Suppressor macrophage treated with lipopolysaccharide for 4 hours (primary cell): Measurements from ENCODE around the gene JMJD7.
A peak's percentile ranks its signal among the peaks of the same experiment; 100 is the strongest.
"Not testable (repeated sequence)": the region's sequence is repeated elsewhere in the genome, so short reads cannot be mapped to it uniquely, and the experiment has no call there.

Experiments
- DNase-seq: peaks from one replicate; pipeline ENCODE4 v3.0.0-alpha.2; 2020

JMJD7 gene

DNA sequence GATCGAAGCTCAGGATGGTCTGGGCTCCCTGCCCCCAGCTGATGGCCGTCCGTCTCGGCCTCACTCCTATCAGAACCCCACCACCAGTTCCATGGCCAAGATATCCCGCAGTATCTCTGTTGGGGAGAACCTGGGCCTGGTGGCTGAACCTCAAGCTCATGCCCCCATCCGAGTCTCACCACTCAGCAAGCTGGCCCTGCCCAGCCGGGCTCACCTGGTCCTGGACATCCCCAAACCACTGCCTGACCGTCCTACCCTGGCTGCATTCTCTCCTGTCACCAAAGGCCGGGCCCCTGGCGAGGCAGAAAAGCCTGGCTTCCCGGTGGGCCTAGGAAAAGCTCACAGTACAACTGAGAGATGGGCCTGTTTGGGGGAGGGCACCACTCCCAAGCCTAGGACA lies 4.4 kb upstream of the JMJD7 start:
- no peak for DNase-seq

DNA sequence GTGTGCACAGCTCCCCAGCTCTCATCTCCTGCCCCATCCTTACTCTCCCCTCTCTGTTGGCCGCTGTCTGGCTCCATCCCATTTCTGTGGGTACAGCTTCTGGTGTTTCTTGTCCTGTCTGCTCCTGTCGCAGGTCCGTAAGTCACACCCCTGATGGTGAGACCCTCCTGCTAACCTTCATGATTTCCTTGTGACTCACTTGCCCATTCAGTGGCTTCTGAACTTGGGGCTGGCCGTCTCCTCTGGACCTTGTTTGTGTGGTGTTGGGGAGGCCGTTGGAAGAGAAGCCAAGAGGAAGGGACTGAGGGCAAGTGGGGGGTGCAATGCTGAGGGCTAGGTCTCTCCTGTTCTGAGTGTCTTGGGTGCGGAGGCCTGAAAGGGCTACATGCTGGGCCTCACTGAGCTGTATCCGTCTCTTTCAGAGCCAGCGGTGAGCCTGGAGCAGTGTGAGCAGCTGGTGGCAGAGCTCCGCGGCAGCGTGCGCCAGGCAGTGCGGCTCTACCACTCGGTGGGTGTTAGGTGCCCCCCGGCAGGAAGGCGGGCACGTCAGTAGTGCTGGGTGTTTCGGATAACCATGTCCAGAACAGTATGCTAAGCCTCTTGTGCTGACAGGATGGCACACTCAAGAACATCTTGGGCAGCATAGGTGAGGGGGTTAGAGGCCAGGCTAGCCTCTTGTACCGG lies 3.7 kb upstream of the JMJD7 start:
- no peak for DNase-seq

GRCh38 chr15:41825145-41825544 lies 2.7 kb upstream of the JMJD7 start:
- no peak for DNase-seq

- no peak for DNase-seq
Observed at GRCh38 chr15:41825572-41826535, 2.0 kb upstream of the JMJD7 start.

DNA sequence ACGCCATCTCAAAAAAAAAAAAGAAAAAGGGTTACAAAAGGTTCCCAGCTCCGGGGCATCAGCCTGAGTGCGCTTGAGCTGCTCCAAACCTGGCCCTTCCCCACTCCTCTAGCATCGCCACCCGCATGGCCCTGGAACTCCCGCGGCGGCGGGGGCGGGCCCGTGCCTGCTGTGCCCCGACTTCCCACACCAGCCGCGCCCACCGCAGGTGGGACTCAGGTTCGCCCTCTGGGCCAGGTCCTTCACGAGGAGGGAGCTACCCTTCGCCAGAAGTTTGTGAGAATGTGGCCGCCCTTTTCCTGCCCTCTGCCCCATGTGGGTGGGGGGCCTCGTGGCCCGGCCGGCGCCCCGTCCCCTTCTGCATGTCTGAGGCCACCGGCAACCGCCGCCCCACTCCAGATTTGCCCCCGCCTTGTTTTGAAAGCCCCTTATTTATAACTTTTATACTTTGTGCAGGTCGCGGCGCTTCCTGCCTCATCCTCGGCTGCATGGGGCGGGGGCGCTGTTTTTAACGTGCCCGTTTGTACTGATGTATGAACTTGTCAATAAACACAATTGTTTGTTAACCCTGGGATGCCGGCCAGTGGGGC lies 507 bp upstream of the JMJD7 start:
- no peak for DNase-seq

DNA sequence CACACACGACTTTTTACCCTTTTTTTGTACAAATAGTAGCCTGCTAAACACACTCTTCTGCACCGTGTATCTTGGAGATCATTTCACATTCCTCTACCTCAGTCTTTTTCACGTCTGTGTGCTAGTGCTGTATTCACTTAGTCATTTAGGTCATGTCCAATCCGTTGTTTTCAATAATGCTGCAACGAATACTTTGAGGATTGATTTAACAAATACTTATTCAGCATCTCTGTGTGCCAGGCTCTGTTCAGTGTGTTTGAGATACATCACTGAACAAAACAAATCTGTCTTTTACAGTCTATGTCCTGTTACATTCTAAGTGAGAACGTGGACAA lies 882 bp downstream of the JMJD7 start:
- no peak for DNase-seq

- no peak for DNase-seq
Observed at GRCh38 chr15:41829959-41830646, 2.2 kb downstream of the JMJD7 start.

DNA sequence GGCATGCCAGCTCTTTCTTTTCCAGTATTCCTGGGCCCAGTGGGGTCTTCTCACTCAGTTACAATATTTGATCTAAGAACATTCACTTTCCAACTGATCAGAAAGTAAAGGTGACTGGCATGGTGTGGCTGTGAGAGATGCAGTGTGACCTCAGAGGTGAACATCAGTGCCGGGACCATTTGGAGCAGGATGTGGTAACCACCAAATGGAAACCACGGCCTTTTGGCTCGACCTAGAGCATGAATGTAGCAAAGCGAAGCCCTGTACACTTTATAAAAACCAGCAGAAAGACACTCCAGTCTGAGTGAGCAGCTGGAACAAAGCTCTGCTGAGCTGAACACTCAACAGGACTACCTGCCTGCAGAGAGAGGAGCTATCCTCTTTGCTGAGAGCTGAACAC lies 3.4 kb downstream of the JMJD7 start:
- not testable (repeated sequence) for DNase-seq

- DNase-seq = no peak
Observed at GRCh38 chr15:41832208-41832607, 4.3 kb downstream of the JMJD7 start.

DNA sequence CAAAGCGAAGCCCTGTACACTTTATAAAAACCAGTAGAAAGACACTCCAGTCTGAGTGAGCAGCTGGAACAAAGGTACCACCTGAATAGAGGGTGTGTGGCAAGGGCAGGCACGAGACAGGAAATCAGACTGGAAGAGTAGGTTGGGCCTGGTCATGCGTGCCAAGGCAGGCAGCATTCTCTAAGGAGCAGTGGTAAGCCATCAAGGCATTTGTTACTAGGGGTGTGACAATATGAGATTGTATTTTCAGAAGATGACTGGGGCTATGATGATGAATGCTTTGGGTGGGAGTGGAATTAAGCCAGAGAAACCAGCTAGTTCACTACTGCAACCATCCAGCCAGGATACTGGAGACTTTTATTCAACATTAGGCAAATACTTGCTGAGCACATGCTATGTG lies 5.0 kb downstream of the JMJD7 start:
- peak; percentile 5 for DNase-seq

DNA sequence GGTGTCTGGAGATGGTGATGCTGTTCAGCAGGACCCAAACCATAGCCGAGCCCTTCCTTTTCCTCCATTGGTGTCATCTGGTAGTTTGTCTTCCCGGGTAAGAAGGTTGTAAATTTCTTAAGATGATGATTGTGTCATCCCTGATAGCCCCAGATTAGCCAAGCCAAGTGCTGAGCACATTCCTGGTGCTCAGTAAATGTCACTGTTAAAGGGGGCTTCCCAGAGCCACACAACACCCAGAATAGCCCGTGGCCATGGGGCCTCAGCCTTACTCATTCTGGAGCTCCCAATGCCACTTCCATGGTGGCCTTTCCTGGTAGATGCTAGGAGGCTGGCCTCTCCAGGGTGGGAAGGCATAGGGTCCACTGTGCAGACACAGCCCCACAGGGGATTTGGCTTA lies 6.2 kb downstream of the JMJD7 start:
- peak; percentile 73 for DNase-seq

- no peak for DNase-seq
Observed at GRCh38 chr15:41836073-41836472, 8.2 kb downstream of the JMJD7 start.

DNA sequence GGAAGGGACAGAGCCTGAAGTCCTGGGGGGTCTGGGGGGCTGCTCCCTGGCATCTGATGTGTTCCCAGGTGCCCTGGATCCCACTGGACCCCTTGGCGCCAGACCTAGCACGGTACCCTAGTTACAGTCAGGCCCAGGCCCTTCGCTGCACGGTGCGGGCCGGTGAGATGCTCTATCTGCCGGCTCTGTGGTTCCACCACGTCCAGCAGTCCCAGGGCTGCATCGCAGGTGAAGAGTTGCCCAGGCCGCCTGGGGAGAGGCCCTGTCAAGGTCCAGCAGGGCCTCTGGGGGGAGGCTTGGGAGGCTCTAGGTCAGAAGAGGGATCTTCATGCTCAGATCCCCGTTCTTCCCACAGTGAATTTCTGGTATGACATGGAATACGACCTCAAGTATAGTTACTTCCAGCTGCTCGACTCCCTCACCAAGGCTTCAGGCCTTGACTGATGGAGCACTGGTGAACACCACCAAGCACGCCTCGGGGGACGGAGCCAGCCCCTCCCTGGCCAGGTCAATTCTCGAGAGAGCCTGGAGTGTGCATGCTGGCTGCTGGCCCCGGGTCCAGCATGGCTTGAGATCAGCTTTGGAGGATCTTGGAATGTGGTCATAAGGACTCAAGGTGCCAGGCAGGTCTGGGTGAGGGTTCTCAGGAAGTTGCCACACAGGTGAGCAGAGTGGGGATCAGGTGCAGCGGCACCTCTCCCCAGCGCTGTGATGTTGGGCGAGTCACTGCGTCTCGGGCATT lies 9.0 kb downstream of the JMJD7 start:
- DNase-seq = no peak

GRCh38 chr15:41838400-41838897 lies 10.6 kb downstream of the JMJD7 start, which contains the start of gene PLA2G4B:
TSS of gene PLA2G4B (plus strand) at chr15:41838847. CDS start at chr15:41838914, 67 bp downstream.
- no peak for DNase-seq

GRCh38 chr15:41839781-41840491 lies 12.0 kb downstream of the JMJD7 start:
- no peak for DNase-seq

DNA sequence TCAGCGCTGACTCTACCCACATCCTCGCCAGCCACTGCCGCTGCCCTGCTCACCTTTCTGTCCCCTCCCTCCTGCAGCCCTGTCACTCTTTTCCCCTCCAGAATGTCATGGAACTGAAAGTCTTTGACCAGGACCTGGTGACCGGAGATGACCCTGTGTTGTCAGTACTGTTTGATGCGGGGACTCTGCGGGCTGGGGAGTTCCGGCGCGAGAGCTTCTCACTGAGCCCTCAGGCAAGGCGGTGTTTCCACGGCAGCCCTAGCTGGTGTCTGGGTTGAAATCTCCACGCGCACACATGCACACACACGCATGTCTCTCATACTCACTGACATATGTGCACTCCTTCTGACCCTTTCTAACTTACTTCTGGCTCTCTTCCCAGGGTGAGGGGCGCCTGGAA lies 12.8 kb downstream of the JMJD7 start:
- DNase-seq = no peak

DNA sequence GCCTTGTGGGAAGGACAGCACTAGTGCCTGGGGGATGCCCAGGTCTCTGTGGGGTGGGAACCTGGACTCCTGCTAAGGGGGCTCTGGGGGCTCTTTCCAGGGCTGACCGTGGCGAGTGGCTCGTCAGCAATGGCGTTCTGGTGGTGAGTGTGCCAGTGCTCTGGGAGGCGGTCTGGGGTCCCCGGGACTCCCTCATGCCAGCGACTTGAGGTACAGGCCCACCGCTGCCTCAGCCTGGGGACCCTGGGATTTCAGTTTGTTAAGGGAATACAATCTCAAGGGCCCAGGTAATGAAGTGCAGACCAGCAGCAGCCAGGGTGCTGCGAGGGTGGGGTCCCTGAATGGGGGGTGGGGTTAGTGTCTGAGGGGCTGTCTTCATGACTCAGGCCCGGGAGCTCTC lies 13.2 kb downstream of the JMJD7 start:
- DNase-seq = no peak

DNA sequence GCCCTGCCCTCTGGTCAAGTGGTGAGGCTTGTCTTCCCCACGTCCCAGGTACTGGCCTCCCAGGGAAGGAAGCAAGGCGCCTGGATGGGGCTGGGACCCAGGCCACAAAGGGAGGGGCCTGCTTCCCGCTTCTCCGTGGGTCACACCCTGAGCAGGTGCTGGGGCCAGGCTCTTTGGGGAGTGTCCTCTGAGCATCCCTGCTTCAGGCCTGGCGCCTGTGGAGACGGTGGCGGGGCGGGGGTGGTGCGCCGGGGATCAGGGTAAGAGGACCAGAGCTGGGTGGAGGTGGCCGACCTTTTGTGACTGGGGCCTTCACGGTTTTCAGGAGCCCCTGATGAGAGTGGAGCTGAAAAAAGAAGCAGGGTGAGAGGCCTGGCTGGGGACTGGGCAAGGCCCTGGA lies 14.3 kb downstream of the JMJD7 start:
- DNase-seq = no peak

GRCh38 chr15:41843571-41843970 lies 15.7 kb downstream of the JMJD7 start:
- no peak for DNase-seq

DNA sequence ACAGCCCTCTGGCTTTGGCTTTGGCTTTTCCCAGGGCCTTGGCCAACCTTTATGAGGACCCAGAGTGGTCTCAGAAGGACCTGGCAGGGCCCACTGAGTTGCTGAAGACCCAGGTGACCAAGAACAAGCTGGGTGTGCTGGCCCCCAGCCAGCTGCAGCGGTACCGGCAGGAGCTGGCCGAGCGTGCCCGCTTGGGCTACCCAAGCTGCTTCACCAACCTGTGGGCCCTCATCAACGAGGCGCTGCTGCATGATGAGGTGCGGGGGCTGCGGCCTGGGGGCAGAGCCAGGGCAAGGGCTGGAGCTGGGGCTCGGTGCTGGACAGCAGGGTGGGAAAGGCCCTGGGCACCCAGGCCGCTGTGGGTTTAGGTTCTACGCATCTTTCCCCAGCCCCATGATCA lies 16.9 kb downstream of the JMJD7 start:
- no peak for DNase-seq

- no peak for DNase-seq
Observed at GRCh38 chr15:41847206-41847605, 19.3 kb downstream of the JMJD7 start.

DNA sequence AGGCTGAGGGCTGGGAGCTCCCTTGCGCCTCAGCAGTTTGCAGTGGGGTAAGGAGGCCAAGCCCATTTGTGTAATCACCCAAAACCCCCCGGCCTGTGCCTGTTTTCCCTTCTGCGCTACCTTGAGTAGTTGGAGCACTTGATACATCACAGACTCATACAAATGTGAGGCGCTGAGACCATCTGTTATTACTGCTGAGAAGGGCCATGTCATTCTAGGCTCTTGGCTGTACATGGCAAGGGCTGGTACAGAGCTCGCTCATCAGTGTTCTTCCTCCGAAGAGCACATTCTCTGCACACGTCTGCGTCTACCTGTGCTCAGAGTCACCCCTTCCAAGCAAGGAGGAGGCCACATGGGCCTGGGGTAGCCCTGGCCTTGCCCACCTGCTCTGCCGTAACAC lies 20.1 kb downstream of the JMJD7 start:
- DNase-seq = no peak
